Measurements from ENCODE around the gene TNKS1BP1. TPM values are rescaled to one million over a fixed set of nuclear protein-coding genes. Genes with fewer than 3 reads are reported as not detected.

The TNKS1BP1 gene
- total and polyA plus RNA-seq, 7 donors: 63.9 to 288 (median 80.1) TPM

DNA sequence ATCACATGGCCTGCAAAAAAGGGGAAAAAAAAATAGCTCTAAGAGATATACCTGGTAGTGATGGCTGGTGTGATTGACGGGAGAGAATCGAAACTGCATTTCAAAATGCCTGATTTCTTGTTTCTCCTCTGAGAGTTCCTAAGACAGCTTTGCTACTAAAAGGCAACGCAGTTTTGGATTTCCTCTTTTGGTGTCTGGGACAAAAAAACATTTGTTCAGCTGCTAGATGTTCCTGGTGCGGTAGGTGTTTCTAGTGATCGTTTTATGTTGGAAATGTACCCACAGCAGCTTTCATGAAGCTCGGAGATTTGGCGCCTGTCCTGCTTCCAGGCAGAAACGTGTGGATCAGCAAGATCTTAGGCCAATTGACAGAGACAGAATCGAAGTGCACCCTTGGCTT is 31.5 kb upstream of the TNKS1BP1 start:
- Histone ChIP-seq H3K4me1 (peaks cover 7% of the 10 kb centered on the region), H3K9me3 (no peaks in the 10 kb centered on the region), H3K4me3 (no peak overlapping the region), H3K27ac (no peak overlapping the region), H3K27me3 (ENCODE audit: insufficient read depth in 3 of 3, low read length in 2 of 3) (no peaks in the 10 kb centered on the region), H3K36me3 (ENCODE audit: insufficient read depth in 1 of 2, low read depth in 1 of 2) (no peaks in the 10 kb centered on the region)
- DNase-seq (no peak), ATAC-seq (no peak)
- WGBS, 3 donors: 50 to 67% (median 61%) methylated on average over 9 of the region's 9 CpGs
- TF ChIP-seq, protein P1, sequence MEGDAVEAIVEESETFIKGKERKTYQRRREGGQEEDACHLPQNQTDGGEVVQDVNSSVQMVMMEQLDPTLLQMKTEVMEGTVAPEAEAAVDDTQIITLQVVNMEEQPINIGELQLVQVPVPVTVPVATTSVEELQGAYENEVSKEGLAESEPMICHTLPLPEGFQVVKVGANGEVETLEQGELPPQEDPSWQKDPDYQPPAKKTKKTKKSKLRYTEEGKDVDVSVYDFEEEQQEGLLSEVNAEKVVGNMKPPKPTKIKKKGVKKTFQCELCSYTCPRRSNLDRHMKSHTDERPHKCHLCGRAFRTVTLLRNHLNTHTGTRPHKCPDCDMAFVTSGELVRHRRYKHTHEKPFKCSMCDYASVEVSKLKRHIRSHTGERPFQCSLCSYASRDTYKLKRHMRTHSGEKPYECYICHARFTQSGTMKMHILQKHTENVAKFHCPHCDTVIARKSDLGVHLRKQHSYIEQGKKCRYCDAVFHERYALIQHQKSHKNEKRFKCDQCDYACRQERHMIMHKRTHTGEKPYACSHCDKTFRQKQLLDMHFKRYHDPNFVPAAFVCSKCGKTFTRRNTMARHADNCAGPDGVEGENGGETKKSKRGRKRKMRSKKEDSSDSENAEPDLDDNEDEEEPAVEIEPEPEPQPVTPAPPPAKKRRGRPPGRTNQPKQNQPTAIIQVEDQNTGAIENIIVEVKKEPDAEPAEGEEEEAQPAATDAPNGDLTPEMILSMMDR (IDR thresholded peaks at IDR 0.05): no peak
- intact Hi-C loops (cut with DNase I): no loop called here

DNA sequence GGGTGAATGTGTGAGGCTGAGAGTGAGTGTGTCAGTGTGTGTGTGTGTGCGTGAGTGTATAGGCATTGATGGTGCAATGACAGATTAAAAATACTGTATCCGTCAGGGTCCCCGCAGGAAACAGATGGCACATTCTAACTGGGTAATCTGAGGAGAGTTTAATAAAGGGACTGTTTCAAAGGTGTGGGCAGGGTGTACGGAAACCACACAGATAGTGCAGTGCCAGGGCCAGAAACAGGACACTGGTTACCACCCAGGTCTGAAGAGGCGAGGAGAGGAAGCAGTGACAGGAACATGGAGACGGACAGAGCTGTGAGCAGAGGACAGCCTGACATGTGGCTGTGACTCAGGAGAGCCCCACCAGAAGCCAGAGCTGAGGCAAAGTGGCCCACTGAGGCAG is 29.9 kb upstream of the TNKS1BP1 start:
- WGBS, 3 donors: 55 to 75% (median 70%) methylated on average over 6 of the region's 6 CpGs
- intact Hi-C loops (cut with DNase I): no loop called here
- ATAC-seq: peak in 3 of 4 donors; percentile 25 to 30 (median 29)

DNA sequence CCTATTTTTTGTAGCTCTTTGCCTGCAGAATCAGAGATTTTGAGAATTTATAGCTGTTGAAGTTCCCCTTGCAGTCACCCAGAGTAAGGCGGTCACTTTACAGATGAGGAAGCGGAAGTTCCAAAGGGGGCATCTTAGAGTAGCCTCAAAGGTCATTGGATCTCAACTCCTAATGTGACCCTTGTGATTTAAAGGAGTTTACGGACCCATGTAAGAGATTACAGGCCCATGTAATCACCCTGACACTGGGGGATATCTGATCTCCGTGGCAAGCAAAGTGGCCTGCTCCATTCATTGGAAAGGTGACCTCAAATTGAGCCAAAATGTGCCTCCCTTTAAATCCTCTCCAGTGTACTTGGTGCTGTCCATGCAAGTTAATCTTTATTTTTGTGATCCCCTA is 29.1 kb upstream of the TNKS1BP1 start:
- TF ChIP-seq, protein P1 (IDR thresholded peaks at IDR 0.05): no peak
- 64 to 72% (median 65%) methylated on average over 4 of the region's 4 CpGs for WGBS, 3 donors
- intact Hi-C loops (cut with DNase I): no loop called here
- H3K36me3 ChIP-seq (ENCODE audit: insufficient read depth in 1 of 2, low read depth in 1 of 2): no peaks in the 10 kb centered on the region
- no peaks in the 10 kb centered on the region for H3K9me3 ChIP-seq
- peaks cover 5% of the 10 kb centered on the region for H3K4me1 ChIP-seq
- no peaks in the 10 kb centered on the region for H3K27me3 ChIP-seq (ENCODE audit: insufficient read depth in 3 of 3, low read length in 2 of 3)
- DNase-seq: no peak
- ATAC-seq: no peak
- H3K4me3 ChIP-seq: no peak overlapping the region
- H3K27ac ChIP-seq: no peak overlapping the region

More for the DNA sequence above, 29.9 kb upstream of the TNKS1BP1 start:
- DNase-seq: no peak
- TF ChIP-seq, protein P1 (IDR thresholded peaks at IDR 0.05): no peak
- Histone ChIP-seq H3K27me3 (ENCODE audit: insufficient read depth in 3 of 3, low read length in 2 of 3) (no peaks in the 10 kb centered on the region), H3K36me3 (ENCODE audit: insufficient read depth in 1 of 2, low read depth in 1 of 2) (no peaks in the 10 kb centered on the region), H3K4me1 (peaks cover 7% of the 10 kb centered on the region), H3K9me3 (no peaks in the 10 kb centered on the region), H3K27ac (no peak overlapping the region), H3K4me3 (no peak overlapping the region)

DNA sequence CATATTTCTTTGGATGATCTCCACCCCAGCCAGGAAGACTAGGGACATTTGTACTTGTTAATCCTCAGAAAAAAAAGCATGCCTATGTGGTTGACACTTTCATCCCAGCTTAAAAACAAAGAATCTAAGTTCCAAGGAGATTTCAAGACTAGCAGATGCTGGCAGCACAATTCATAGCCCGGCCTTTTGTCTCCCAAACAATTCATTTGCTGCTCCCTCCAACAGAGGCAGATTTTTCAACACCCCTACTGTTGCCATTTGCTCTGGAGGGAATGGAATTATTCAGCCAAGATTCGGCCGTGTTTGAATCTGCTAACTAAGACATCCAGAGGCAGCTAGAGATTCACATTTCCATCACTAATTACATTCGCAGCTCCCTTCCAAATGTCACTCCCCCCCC is 28.7 kb upstream of the TNKS1BP1 start:
- intact Hi-C loops (cut with DNase I): no loop called here
- H3K9me3 ChIP-seq: no peaks in the 10 kb centered on the region
- 24 to 52% (median 25%) methylated on average over 4 of the region's 4 CpGs for WGBS, 3 donors
- H3K4me1 ChIP-seq: peaks cover 4% of the 10 kb centered on the region
- H3K27me3 ChIP-seq (ENCODE audit: insufficient read depth in 3 of 3, low read length in 2 of 3): no peaks in the 10 kb centered on the region
- TF ChIP-seq, protein P1 (IDR thresholded peaks at IDR 0.05): no peak
- ATAC-seq (no peak), DNase-seq (no peak)
- H3K27ac ChIP-seq: no peak overlapping the region
- no peaks in the 10 kb centered on the region for H3K36me3 ChIP-seq (ENCODE audit: insufficient read depth in 1 of 2, low read depth in 1 of 2)
- no peak overlapping the region for H3K4me3 ChIP-seq

DNA sequence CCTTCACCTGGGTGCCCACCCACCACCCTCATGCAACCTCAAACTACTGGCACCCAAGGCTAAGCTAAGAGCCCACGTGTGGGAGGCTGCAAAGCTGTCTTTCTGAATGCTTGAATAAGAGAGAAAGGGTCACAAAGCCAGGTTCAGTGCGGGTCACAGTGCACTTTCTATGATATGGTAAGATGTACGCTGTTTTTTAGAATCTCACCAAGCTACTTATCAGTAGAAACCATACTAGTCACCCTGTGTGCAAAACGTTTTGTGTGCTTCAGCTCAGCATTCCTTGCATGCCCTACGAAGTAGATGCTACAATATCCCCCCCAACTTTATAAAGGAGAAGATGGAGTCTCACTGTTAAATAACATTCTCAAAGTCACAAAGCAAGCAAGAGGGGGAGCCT is 28.3 kb upstream of the TNKS1BP1 start:
- WGBS, 3 donors: 56 to 62% (median 61%) methylated on average over 5 of the region's 5 CpGs
- Histone ChIP-seq H3K4me1 (peaks cover under 1% of the 10 kb centered on the region), H3K9me3 (no peaks in the 10 kb centered on the region), H3K36me3 (ENCODE audit: insufficient read depth in 1 of 2, low read depth in 1 of 2) (no peaks in the 10 kb centered on the region), H3K27ac (no peak overlapping the region), H3K27me3 (ENCODE audit: insufficient read depth in 3 of 3, low read length in 2 of 3) (no peaks in the 10 kb centered on the region), H3K4me3 (no peak overlapping the region)
- no peak for ATAC-seq
- TF ChIP-seq, protein P1 (IDR thresholded peaks at IDR 0.05): no peak
- intact Hi-C loops (cut with DNase I): no loop called here
- DNase-seq: no peak
